Measurements from ENCODE around the gene PPP4C. TPM values are rescaled to one million over a fixed set of nuclear protein-coding genes. Genes with fewer than 3 reads are reported as not detected.
A peak's percentile ranks its signal among the peaks of the same experiment; 100 is the strongest.

PPP4C gene
- total RNA-seq, 1 donor from 2014 or later: 144 TPM

GRCh38 chr16:30096862-30097563 lies 21.2 kb downstream of the PPP4C start:
- Mint-ChIP-seq H3K36me3 (ENCODE audit: insufficient read depth) (peaks cover 18% of the 10 kb centered on the region), H3K4me1 (ENCODE audit: low read depth) (peaks cover 14% of the 10 kb centered on the region), H3K27me3 (no peaks in the 10 kb centered on the region), H3K9me3 (ENCODE audit: low read depth) (peaks cover 13% of the 10 kb centered on the region), H3K27ac (peak overlapping the region; percentile 96), H3K4me3 (ENCODE audit: low read depth) (peak overlapping the region; percentile 75)
- DNase-seq (ENCODE audit: low spot score, unreplicated experiment): no peak
- TF ChIP-seq, protein P1, sequence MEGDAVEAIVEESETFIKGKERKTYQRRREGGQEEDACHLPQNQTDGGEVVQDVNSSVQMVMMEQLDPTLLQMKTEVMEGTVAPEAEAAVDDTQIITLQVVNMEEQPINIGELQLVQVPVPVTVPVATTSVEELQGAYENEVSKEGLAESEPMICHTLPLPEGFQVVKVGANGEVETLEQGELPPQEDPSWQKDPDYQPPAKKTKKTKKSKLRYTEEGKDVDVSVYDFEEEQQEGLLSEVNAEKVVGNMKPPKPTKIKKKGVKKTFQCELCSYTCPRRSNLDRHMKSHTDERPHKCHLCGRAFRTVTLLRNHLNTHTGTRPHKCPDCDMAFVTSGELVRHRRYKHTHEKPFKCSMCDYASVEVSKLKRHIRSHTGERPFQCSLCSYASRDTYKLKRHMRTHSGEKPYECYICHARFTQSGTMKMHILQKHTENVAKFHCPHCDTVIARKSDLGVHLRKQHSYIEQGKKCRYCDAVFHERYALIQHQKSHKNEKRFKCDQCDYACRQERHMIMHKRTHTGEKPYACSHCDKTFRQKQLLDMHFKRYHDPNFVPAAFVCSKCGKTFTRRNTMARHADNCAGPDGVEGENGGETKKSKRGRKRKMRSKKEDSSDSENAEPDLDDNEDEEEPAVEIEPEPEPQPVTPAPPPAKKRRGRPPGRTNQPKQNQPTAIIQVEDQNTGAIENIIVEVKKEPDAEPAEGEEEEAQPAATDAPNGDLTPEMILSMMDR (IDR thresholded peaks at IDR 0.05; ENCODE audit: unreplicated experiment): no peak

DNA sequence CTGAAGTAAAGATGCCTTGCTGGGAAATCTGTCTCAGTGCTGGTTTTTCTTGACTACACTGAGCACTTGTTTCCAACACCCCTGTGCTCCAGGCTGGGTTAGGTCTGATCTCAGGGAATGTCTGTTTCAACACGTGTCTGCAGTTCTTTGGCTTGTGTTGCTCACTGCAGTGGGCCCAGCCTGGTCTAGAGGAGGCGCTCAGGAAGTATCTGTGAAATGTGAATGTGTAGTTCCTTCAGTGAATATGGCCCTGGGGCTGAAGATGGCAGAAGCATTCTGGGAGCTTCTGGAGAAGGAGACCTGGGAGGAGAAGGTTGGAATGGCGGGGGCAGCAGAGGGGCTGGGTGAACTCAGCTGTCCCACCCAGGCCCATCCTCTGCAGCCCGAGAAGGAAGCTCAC lies 28.3 kb downstream of the PPP4C start:
- Mint-ChIP-seq H3K36me3 (ENCODE audit: insufficient read depth) (peaks cover 28% of the 10 kb centered on the region), H3K27me3 (no peaks in the 10 kb centered on the region), H3K9me3 (ENCODE audit: low read depth) (no peaks in the 10 kb centered on the region), H3K27ac (peak overlapping the region; percentile 65), H3K4me1 (ENCODE audit: low read depth) (peaks cover 12% of the 10 kb centered on the region), H3K4me3 (ENCODE audit: low read depth) (no peak overlapping the region)
- no peak for DNase-seq (ENCODE audit: low spot score, unreplicated experiment)
- TF ChIP-seq, protein P1 (IDR thresholded peaks at IDR 0.05; ENCODE audit: unreplicated experiment): no peak

DNA sequence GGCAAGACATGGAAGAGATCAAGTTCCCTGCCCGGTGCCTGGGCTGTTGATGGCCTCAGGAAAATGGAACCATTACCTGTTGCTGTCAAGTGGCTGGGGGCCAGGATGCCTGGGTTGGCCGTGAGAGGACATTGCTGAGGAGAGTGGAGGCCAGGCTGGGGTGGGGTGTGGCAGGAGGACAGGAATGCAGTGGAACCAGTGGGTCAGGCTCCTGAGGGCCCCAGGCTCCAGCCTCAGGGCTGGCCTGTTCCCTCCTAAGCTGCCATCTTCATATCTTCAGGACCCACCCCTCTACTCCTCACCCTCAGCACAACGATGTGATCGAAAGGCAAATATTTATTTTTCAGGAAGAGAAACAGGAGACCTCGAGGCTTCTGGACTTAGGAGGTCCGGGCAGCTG lies 28.7 kb downstream of the PPP4C start:
- Mint-ChIP-seq H3K27me3 (no peaks in the 10 kb centered on the region), H3K27ac (peak overlapping the region; percentile 65), H3K4me3 (ENCODE audit: low read depth) (no peak overlapping the region), H3K36me3 (ENCODE audit: insufficient read depth) (peaks cover 28% of the 10 kb centered on the region), H3K4me1 (ENCODE audit: low read depth) (peaks cover 12% of the 10 kb centered on the region), H3K9me3 (ENCODE audit: low read depth) (no peaks in the 10 kb centered on the region)
- TF ChIP-seq, protein P1 (IDR thresholded peaks at IDR 0.05; ENCODE audit: unreplicated experiment): no peak
- DNase-seq (ENCODE audit: low spot score, unreplicated experiment): no peak

- no peaks in the 10 kb centered on the region for H3K27me3 Mint-ChIP-seq
- H3K9me3 Mint-ChIP-seq (ENCODE audit: low read depth): no peaks in the 10 kb centered on the region
- no peak for DNase-seq (ENCODE audit: low spot score, unreplicated experiment)
- TF ChIP-seq, protein P1 (IDR thresholded peaks at IDR 0.05; ENCODE audit: unreplicated experiment): no peak
- H3K36me3 Mint-ChIP-seq (ENCODE audit: insufficient read depth): peaks cover 29% of the 10 kb centered on the region
- peaks cover 12% of the 10 kb centered on the region for H3K4me1 Mint-ChIP-seq (ENCODE audit: low read depth)
- no peak overlapping the region for H3K27ac Mint-ChIP-seq
- H3K4me3 Mint-ChIP-seq (ENCODE audit: low read depth): no peak overlapping the region
Measured at GRCh38 chr16:30108059-30108850, 32.5 kb downstream of the PPP4C start.

- Mint-ChIP-seq H3K9me3 (ENCODE audit: low read depth) (no peaks in the 10 kb centered on the region), H3K4me3 (ENCODE audit: low read depth) (no peak overlapping the region)
- TF ChIP-seq, protein P1 (IDR thresholded peaks at IDR 0.05; ENCODE audit: unreplicated experiment): no peak
Measured at GRCh38 chr16:30110661-30111060, 34.9 kb downstream of the PPP4C start.

More at GRCh38 chr16:30110661-30111060, 34.9 kb downstream of the PPP4C start:
- Mint-ChIP-seq H3K4me1 (ENCODE audit: low read depth) (no peaks in the 10 kb centered on the region), H3K27ac (no peak overlapping the region), H3K27me3 (no peaks in the 10 kb centered on the region), H3K36me3 (ENCODE audit: insufficient read depth) (peaks cover 18% of the 10 kb centered on the region)
- DNase-seq (ENCODE audit: low spot score, unreplicated experiment): no peak

Data from progenitor cell of endocrine pancreas (in vitro differentiated cells).